ENCODE results near the gene CEP295NL. TPM values are rescaled to one million over a fixed set of nuclear protein-coding genes. Genes with fewer than 3 reads are reported as not detected.

CEP295NL gene
- total and polyA plus RNA-seq, 2 of the 8 experiments (the other 6 are each of a cell fraction or from before 2014, with no cell fraction given), result 0.06 to 2.0 TPM

- peaks cover 0 to 3% (median 0%) of the 10 kb centered on the region in 4 experiments; a peak in 1 of 8 replicates for H3K36me3 ChIP-seq (ENCODE audit: control insufficient read depth in 2 of 4, insufficient read depth in 4 of 4, low read length in 3 of 4)
- no peak overlapping the region for H4K5ac ChIP-seq (ENCODE audit: insufficient read length, low read depth, low read length)
- H3K27me3 ChIP-seq (replicated peaks in 1 of 4; ENCODE audit: control insufficient read depth in 3 of 4, extremely low read depth in 1 of 4, insufficient read depth in 3 of 4, low read length in 3 of 4), result no peaks in the 10 kb centered on the region
- H2BK5ac ChIP-seq (ENCODE audit: low read depth, low read length), result no peak overlapping the region
- no peak overlapping the region for H3K14ac ChIP-seq (ENCODE audit: insufficient read length)
- no peak overlapping the region for H3K23ac ChIP-seq (ENCODE audit: insufficient read length)
- H2AK5ac ChIP-seq (ENCODE audit: low read depth, low read length), result no peak overlapping the region
- no peak overlapping the region for H3K4me3 ChIP-seq (ENCODE audit: extremely low read depth in 1 of 4, insufficient read depth in 2 of 4, low read depth in 3 of 4, low read length in 4 of 4)
- peaks cover 4 to 21% (median 14%) of the 10 kb centered on the region in 4 experiments for H3K4me1 ChIP-seq (replicated peaks in 1 of 4; ENCODE audit: control insufficient read depth in 3 of 4, insufficient read depth in 4 of 4, low read length in 3 of 4)
- H2BK15ac ChIP-seq (ENCODE audit: low read length), result no peak overlapping the region
- peaks cover 0 to 66% of the 10 kb centered on the region in 2 experiments; a peak in 2 of 4 replicates for H3K79me2 ChIP-seq (ENCODE audit: control insufficient read depth in 1 of 2, insufficient read depth in 2 of 2, low read length in 2 of 2)
- H3K79me1 ChIP-seq (ENCODE audit: low read depth, low read length), result peaks cover 17% of the 10 kb centered on the region
- DNase-seq (ENCODE audit: low read depth in 1 of 2, low spot score in 2 of 2) (no peak), FAIRE-seq (no peak)
- H3K56ac ChIP-seq (replicated peaks; ENCODE audit: insufficient read length, low read depth, low read length), result no peak overlapping the region
- H3K4me2 ChIP-seq (ENCODE audit: insufficient read depth in 1 of 2, low read depth in 2 of 2, low read length in 2 of 2), result no peak overlapping the region
- H4K20me1 ChIP-seq (replicated peaks in 1 of 2; ENCODE audit: control insufficient read depth in 1 of 2, insufficient read depth in 2 of 2, low read length in 2 of 2), result peaks cover 5 to 33% of the 10 kb centered on the region in 2 experiments
- ChIA-PET POLR2A (ENCODE audit: partially characterized antibody) (interaction anchor here (1.5 kb wide), 1 partner anchor 66 kb away, joined by 3 read pairs; no protein-coding TSS in a partner anchor), CTCF (ENCODE audit: partially characterized antibody) (interaction anchor here (0.6 to 1.3 kb wide), 7 partner anchors 12 to 63 kb away, joined by 3 to 7 read pairs (median 4); no protein-coding TSS in a partner anchor)
- H3K9me3 ChIP-seq (ENCODE audit: insufficient read depth in 2 of 2, low read depth in 1 of 2, low read length in 1 of 2), result no peaks in the 10 kb centered on the region
- 85% methylated on average over 8 of the region's 8 CpGs; no CpG with 5 or more reads in 1 of the 2 experiments for WGBS, 2 experiments (ENCODE audit: extremely low coverage in 1 of 2, insufficient coverage in 1 of 2, insufficient read length in 1 of 2, insufficient replicate concordance in 2 of 2, low coverage in 1 of 2, low lambda C conversion rate in 2 of 2, missing lambda C conversion rate in 1 of 2)
- no peak overlapping the region for H3K4ac ChIP-seq (replicated peaks; ENCODE audit: insufficient read length, low read depth, low read length)
- no peak overlapping the region for H4K8ac ChIP-seq (ENCODE audit: extremely low read depth, insufficient read depth, low read length)
- peaks cover 9% of the 10 kb centered on the region; the same call in 1 of the 2 replicates for H3K23me2 ChIP-seq (ENCODE audit: low read depth, low read length)
- H2BK120ac ChIP-seq (replicated peaks; ENCODE audit: low read depth, low read length), result no peak overlapping the region
- H2BK20ac ChIP-seq (ENCODE audit: low read length), result no peak overlapping the region
- H4K91ac ChIP-seq (replicated peaks; ENCODE audit: insufficient read length, low read length), result no peak overlapping the region
- H3K27ac ChIP-seq (ENCODE audit: low read depth, low read length), result no peak overlapping the region
- no peak overlapping the region for H2BK12ac ChIP-seq (ENCODE audit: low read depth, low read length)
- H2AFZ ChIP-seq (ENCODE audit: low read length), result no peak overlapping the region
- H3K9ac ChIP-seq (replicated peaks in 1 of 4; ENCODE audit: extremely low read depth in 1 of 4, low read depth in 3 of 4, low read length in 3 of 4), result no peak overlapping the region
- H3K18ac ChIP-seq (ENCODE audit: extremely low read depth, low read length), result no peak overlapping the region
- TF ChIP-seq FOSL1 (IDR thresholded peaks at IDR 0.05; ENCODE audit: insufficient read depth, low read depth, low read length) (no peak), MAX (IDR thresholded peaks at IDR 0.05) (no peak), SUZ12 (IDR thresholded peaks at IDR 0.05; ENCODE audit: low read length) (no peak), BRCA1 (IDR thresholded peaks at IDR 0.05; ENCODE audit: low read depth, low read length) (no peak), BCL11A (IDR thresholded peaks at IDR 0.05; ENCODE audit: low read depth in 2 of 2, low read length in 2 of 2) (no peak), ZNF274 (IDR thresholded peaks at IDR 0.05; ENCODE audit: borderline replicate concordance, extremely low read depth, low read length) (no peak), POLR2AphosphoS5 (IDR thresholded peaks at IDR 0.05; ENCODE audit: low read depth, low read length) (no peak), RFX5 (IDR thresholded peaks at IDR 0.05; ENCODE audit: borderline replicate concordance, low read depth, low read length) (no peak)
- TF ChIP-seq, protein P1, sequence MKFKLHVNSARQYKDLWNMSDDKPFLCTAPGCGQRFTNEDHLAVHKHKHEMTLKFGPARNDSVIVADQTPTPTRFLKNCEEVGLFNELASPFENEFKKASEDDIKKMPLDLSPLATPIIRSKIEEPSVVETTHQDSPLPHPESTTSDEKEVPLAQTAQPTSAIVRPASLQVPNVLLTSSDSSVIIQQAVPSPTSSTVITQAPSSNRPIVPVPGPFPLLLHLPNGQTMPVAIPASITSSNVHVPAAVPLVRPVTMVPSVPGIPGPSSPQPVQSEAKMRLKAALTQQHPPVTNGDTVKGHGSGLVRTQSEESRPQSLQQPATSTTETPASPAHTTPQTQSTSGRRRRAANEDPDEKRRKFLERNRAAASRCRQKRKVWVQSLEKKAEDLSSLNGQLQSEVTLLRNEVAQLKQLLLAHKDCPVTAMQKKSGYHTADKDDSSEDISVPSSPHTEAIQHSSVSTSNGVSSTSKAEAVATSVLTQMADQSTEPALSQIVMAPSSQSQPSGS (IDR thresholded peaks at IDR 0.05; ENCODE audit: low read length), result no peak
These were observed 17.5 kb upstream of the CEP295NL start for GRCh38 chr17:78920528-78920927.

All from H1 (cell line).